K562 (cell line): ENCODE measurements around the gene SP6. TPM values are rescaled to one million over a fixed set of nuclear protein-coding genes. Genes with fewer than 3 reads are reported as not detected.
A peak's percentile ranks its signal among the peaks of the same experiment; 100 is the strongest.

Experiments
- ADNP ChIP-seq: fragments of 200-800 bp; sonication (Bioruptor generic); IDR thresholded peaks from 2 replicates; pipeline ENCODE4 v1.6.1; 2016; ENCODE audit warnings: missing genetic modification characterization, missing compliant biosample characterization
- CREB1 ChIP-seq, 2 experiments: sonication (generic) in 1 of 2; formaldehyde crosslinking in 1 of 2; IDR thresholded peaks; 2 replicates each; pipeline versions ENCODE4 v1.6.1 to v1.8.0; 2012 to 2022; ENCODE audit warnings: inconsistent platforms in 1 of 2, mild to moderate bottlenecking in 1 of 2, missing genetic modification reagents in 1 of 2, moderate library complexity in 1 of 2
- NCOA2 ChIP-seq, 2 experiments: fragments of 450-650 bp; IDR thresholded peaks; 2 replicates each; pipeline ENCODE4 v1.6.1; 2018; ENCODE audit warnings: mild to moderate bottlenecking in 2 of 2, moderate library complexity in 1 of 2; ENCODE audit not compliant: partially characterized antibody in 2 of 2
- NCOA4 ChIP-seq: fragments of 450-650 bp; IDR thresholded peaks from 2 replicates; pipeline ENCODE4 v1.6.1; 2018; ENCODE audit warnings: mild to moderate bottlenecking; ENCODE audit not compliant: partially characterized antibody
- NFE2L1 ChIP-seq: fragments of 450-650 bp; IDR thresholded peaks from 2 replicates; pipeline ENCODE4 v1.6.1; 2016; ENCODE audit warnings: missing genetic modification characterization, low read depth, mild to moderate bottlenecking, missing compliant biosample characterization, moderate library complexity, borderline replicate concordance
- SNRNP70 ChIP-seq: fragments of 200-400 bp; formaldehyde crosslinking; optimal IDR thresholded peaks from 2 replicates; pipeline ENCODE3; 2017; ENCODE audit warnings: low read depth, low read length
- TAF9B ChIP-seq: fragments of 450-650 bp; IDR thresholded peaks from 2 replicates; pipeline ENCODE4 v1.6.1; 2018; ENCODE audit warnings: mild to moderate bottlenecking; ENCODE audit not compliant: partially characterized antibody
- ZBED1 ChIP-seq: IDR thresholded peaks from 2 replicates; pipeline ENCODE4 v1.6.1; 2014
- ZNF165 ChIP-seq: fragments of 250-450 bp; sonication (Bioruptor Pico); IDR thresholded peaks from 2 replicates; pipeline ENCODE4 v1.4.0; 2020; ENCODE audit warnings: borderline replicate concordance
- ZNF282 ChIP-seq: sonication (generic); formaldehyde crosslinking; IDR thresholded peaks from 2 replicates; pipeline ENCODE4 v1.8.1; 2023; ENCODE audit warnings: missing genetic modification reagents
- ZNF407 ChIP-seq: fragments of 450-650 bp; IDR thresholded peaks from 2 replicates; pipeline ENCODE4 v1.6.1; 2016; ENCODE audit warnings: low read depth
- ZNF584 ChIP-seq: fragments of 200-800 bp; sonication (Bioruptor generic); IDR thresholded peaks from 2 replicates; pipeline ENCODE4 v1.6.1; 2016; ENCODE audit warnings: low read depth, mild to moderate bottlenecking, missing genetic modification characterization, missing compliant biosample characterization
- polyA plus RNA-seq, 8 experiments: library from polyadenylated mRNA; depleted of rRNA in 4 of 8; stranded (reverse) in 5 of 8; unstranded in 3 of 8; fragments of >200 nt; fragmentation: Nextera tagmentation in 2 of 8; fragmentation: Illumina TruSeq in 1 of 8; extraction: Ambion mirVana in 2 of 8; extraction: Trizol in 1 of 8; gene quantifications; 2 replicates each; pipeline versions ENCODE4 v1.2.1 to v1.2.3, GENCODE V29; 2011 to 2014; ENCODE audit warnings: inconsistent platforms in 1 of 8, missing spikeins in 1 of 8
- total RNA-seq, 7 experiments: library from RNA; depleted of rRNA in 6 of 7; stranded (reverse); fragments of >200 nt in 6 of 7; fragmentation: Illumina TruSeq in 2 of 7; extraction: Trizol in 2 of 7; gene quantifications; 2 replicates each; pipeline versions ENCODE4 v1.2.1 to v1.2.3, GENCODE V29; 2011 to 2021; ENCODE audit warnings: low replicate concordance in 1 of 7
- TF ChIP-seq, protein P1 (sequence below): sonication (generic); formaldehyde crosslinking; IDR thresholded peaks from 2 replicates; pipeline ENCODE4 v1.8.0; 2022; ENCODE audit warnings: missing genetic modification reagents, mild to moderate bottlenecking, borderline replicate concordance
- TF ChIP-seq, protein P2 (sequence below): fragments of 450-650 bp; formaldehyde crosslinking; IDR thresholded peaks from 2 replicates; pipeline ENCODE4 v1.4.0; 2020; ENCODE audit warnings: mild to moderate bottlenecking, mixed read lengths
- TF ChIP-seq, protein P3 (sequence below): fragments of 450-650 bp; IDR thresholded peaks from 2 replicates; pipeline ENCODE4 v1.7.0; 2016; ENCODE audit warnings: borderline replicate concordance

The SP6 gene
- total and polyA plus RNA-seq, 9 of the 15 experiments (the other 6 are each of a cell fraction or from before 2014, with no cell fraction given): 0.11 to 7.9 (median 2.2) TPM

GRCh38 chr17:47866941-47867340 is 16.0 kb upstream of the SP6 start (continued):
- TF ChIP-seq ZNF407 (no peak), TAF9B (peak; percentile 93), ZBED1 (peak; percentile 85), ZNF282 (CRISPR knock-in tag) (no peak), SNRNP70 (no peak), CREB1 (IDR thresholded peaks at IDR 0.05) (peak; percentile 100), CREB1 (CRISPR knock-in tag; IDR thresholded peaks at IDR 0.05) (peak; percentile 96), NFE2L1 (tag) (no peak), NCOA2 (IDR thresholded peaks at IDR 0.05; ENCODE audit: partially characterized antibody in 2 of 2) (peak in 1 of 2 experiments; percentile 88), ZNF165 (no peak), ADNP (tag) (no peak), NCOA4 (no peak), ZNF584 (CRISPR knock-in tag) (peak; percentile 99)
- TF ChIP-seq, protein P1, sequence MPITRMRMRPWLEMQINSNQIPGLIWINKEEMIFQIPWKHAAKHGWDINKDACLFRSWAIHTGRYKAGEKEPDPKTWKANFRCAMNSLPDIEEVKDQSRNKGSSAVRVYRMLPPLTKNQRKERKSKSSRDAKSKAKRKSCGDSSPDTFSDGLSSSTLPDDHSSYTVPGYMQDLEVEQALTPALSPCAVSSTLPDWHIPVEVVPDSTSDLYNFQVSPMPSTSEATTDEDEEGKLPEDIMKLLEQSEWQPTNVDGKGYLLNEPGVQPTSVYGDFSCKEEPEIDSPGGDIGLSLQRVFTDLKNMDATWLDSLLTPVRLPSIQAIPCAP (CRISPR knock-in tag): no peak
- TF ChIP-seq, protein P2, sequence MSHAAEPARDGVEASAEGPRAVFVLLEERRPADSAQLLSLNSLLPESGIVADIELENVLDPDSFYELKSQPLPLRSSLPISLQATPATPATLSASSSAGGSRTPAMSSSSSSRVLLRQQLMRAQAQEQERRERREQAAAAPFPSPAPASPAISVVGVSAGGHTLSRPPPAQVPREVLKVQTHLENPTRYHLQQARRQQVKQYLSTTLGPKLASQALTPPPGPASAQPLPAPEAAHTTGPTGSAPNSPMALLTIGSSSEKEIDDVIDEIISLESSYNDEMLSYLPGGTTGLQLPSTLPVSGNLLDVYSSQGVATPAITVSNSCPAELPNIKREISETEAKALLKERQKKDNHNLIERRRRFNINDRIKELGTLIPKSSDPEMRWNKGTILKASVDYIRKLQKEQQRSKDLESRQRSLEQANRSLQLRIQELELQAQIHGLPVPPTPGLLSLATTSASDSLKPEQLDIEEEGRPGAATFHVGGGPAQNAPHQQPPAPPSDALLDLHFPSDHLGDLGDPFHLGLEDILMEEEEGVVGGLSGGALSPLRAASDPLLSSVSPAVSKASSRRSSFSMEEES: no peak
- TF ChIP-seq, protein P3, sequence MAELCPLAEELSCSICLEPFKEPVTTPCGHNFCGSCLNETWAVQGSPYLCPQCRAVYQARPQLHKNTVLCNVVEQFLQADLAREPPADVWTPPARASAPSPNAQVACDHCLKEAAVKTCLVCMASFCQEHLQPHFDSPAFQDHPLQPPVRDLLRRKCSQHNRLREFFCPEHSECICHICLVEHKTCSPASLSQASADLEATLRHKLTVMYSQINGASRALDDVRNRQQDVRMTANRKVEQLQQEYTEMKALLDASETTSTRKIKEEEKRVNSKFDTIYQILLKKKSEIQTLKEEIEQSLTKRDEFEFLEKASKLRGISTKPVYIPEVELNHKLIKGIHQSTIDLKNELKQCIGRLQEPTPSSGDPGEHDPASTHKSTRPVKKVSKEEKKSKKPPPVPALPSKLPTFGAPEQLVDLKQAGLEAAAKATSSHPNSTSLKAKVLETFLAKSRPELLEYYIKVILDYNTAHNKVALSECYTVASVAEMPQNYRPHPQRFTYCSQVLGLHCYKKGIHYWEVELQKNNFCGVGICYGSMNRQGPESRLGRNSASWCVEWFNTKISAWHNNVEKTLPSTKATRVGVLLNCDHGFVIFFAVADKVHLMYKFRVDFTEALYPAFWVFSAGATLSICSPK: no peak
